GM12801 (cell line): ENCODE measurements around the gene GZMM.

ENCODE experiments used
- TF ChIP-seq, protein P1 (sequence below): IDR thresholded peaks from one replicate; pipeline ENCODE4 v1.5.1; 2011; ENCODE audit warnings: control low read depth; ENCODE audit not compliant: insufficient read length; ENCODE audit errors: extremely low read depth

The GZMM gene

DNA sequence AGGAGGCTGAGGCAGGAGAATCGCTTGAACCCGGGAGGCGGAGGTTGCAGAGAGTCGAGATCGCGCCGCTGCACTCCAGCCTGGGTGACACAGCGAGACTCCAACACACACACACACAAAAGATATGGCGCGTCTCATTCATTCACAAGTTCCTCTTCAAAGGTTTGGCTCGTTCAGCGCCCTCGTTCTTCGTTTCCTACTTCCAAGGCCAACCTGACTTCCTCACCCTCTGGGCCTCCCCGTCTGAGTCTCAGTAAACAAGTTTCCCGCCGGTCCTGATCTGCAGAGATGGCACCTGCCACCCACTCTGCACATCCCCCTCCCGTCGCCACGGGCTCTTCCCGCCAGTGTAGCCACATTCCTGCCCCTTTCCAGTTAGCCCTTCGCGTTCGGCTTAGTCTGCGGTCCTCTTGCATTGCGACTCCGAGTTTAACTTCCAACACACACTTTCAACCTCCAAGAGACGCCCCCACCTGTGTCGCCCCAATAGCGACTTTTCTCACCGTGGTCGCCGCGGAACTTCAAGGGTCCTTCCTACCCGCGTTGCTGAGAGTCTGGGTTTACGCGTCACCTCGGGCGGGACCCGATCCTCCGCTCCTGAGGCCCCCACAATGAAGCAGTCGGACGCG lies 27.2 kb downstream of the GZMM start:
- TF ChIP-seq, protein P1, sequence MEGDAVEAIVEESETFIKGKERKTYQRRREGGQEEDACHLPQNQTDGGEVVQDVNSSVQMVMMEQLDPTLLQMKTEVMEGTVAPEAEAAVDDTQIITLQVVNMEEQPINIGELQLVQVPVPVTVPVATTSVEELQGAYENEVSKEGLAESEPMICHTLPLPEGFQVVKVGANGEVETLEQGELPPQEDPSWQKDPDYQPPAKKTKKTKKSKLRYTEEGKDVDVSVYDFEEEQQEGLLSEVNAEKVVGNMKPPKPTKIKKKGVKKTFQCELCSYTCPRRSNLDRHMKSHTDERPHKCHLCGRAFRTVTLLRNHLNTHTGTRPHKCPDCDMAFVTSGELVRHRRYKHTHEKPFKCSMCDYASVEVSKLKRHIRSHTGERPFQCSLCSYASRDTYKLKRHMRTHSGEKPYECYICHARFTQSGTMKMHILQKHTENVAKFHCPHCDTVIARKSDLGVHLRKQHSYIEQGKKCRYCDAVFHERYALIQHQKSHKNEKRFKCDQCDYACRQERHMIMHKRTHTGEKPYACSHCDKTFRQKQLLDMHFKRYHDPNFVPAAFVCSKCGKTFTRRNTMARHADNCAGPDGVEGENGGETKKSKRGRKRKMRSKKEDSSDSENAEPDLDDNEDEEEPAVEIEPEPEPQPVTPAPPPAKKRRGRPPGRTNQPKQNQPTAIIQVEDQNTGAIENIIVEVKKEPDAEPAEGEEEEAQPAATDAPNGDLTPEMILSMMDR = no peak

DNA sequence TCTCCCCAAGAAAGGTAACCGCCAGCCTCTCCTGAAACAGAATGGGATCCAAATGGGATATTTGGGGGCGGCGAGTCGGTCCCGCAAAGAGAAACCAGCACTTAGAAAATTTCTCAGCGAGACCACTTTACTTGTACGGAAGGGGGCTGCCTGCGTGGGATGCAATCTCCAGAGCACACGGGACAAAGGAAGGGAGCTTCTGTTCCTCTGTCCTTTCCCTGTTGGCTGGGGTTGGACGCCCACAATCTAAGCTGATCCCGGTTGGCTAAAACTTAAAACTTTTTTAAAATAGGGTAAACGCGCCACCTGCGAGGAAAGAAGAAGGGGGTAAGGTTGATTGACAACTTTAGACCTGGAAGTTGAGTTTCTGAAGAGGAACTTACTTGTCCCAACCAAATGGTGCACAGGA lies 27.7 kb downstream of the GZMM start:
- TF ChIP-seq, protein P1 = no peak

DNA sequence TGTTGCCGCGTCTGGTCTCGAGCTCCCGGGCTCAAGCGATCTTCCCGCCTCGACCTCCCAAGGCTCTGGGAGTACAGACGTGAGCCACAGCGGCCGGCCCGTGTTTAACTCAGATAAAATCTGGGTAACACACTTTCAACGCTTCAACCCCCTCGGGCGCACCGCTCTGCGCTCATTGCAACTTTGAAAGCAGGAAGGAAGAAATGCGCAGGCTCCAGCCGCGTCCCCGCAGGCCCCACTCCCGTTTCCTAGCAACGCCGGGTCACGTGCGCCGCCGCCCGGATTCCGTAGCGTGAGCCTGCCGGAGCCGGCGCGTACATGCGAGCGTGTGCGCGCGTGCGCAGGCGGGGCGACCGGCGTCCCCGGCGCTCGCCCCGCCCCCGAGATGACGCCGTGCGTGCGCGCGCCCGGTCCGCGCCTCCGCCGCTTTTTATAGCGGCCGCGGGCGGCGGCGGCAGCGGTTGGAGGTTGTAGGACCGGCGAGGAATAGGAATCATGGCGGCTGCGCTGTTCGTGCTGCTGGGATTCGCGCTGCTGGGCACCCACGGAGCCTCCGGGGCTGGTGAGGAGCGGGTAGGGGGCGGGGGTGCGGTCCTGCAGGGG lies 28.4 kb downstream of the GZMM start, which contains the start of gene BSG:
Gene BSG (plus strand): TSS at position 457 of the 603 bp plus-strand sequence. CDS start 39 bp downstream, at position 496.
- TF ChIP-seq, protein P1 = no peak

DNA sequence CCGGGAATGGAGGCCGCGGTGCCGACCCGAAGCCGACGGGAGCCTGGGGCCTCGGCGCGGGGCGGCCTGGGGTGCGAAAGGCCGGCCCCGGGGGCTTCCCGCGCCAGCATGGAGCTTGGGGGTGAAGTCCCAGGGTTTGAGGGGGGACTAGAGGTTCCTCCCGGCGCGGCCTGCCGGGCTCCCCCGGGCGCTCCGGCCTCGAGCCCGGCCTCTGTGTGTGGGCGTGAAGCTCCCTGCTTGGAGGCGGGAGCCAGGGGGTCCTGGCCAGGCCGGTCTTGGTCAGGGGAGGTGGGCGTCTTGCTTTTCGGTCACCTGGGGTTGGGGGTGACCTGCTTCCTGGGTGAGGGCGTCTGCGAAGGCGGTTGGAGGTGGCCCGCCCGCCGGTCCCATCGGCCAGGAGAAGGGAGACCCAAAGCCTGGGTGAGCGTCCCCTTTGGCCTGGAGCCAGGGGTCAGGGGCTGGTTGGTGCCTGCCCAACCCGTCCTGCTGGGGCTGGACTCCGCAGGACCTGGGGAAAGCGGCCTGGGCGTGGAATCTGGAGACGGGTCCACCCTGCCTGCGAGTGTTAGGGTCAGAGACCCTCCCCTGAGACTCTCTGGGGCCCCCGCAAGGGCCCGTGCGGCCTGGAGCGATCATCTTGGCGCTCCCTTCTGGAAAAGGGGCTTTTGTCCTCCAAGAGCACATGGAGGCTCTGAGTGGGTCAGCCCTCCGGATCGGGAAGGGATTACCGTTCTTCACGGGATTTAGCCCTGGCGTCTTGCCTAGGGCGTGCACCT lies 29.1 kb downstream of the GZMM start:
- TF ChIP-seq, protein P1 = no peak

DNA sequence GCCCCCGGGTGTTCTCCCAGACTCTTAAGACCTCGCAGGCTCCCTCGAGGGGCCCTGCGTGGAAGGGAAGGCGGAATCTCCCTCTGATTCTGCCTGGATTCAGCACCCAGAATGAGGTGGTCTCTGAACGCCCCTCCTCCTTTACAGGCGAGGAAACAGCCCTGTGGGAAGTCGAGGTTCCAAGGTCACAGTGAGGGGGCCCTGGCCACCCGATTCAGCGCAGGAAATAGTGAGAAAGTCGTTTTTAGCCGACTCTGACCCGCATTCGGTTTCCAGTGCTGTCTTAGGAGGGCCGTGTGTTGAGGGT lies 29.6 kb downstream of the GZMM start:
- TF ChIP-seq, protein P1 = no peak

DNA sequence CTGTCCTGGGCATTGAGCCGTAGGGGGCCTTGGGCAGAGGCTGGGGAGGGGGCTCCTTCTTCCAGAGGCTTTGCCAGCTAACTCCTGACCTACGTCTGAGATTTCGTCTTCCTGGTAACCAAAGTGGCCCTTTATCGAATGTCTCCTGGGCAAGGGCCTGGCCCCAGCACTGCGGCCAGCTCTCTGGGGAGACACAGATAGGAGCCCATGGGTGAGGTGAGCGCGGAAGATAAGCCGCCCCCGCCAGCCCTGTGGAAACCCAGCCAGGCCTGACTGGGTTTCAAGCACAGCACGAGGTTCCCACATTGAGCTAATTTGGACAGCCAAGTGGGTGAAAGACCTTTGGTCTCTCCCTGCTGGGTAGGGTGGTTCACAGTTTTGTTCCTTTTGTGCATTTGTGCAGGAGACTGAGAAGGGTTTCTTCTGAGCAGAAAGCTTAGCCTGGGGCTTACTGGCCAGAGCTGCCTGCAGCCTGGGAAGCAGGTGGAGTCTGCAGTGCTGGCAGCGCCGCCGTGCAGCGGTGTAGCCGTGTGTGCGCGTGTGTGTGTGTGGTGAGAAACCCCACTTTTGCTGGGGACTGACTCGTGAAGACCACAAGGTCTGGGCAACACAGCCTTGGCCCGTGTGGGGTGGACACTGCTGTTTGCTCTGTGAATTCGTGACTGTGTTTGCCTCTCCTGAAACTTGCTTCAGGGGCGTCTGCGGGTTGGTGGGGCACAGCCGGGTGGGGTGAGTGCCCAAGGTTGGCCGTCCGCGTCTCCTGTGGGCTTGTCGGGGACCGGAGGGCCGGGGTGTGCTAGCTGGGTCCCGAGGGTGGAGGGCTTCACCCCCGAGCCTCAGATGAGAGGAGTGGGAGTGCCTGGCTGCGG lies 31.0 kb downstream of the GZMM start:
- TF ChIP-seq, protein P1 = no peak
